ENCODE data around the gene FAM227B. TPM values are rescaled to one million over a fixed set of nuclear protein-coding genes. Genes with fewer than 3 reads are reported as not detected.

The FAM227B gene
- total and polyA plus RNA-seq, 9 donors, result 7.0 to 21.8 (median 11.5) TPM

- intact Hi-C loops (cut with DNase I), result no loop called here
- TF ChIP-seq CTCF (IDR thresholded peaks at IDR 0.05) (no peak), POLR2A (IDR thresholded peaks at IDR 0.05) (no peak), EP300 (IDR thresholded peaks at IDR 0.05) (no peak)
- Histone ChIP-seq H3K4me1 (ENCODE audit: insufficient read depth) (peaks cover 5% of the 10 kb centered on the region), H3K4me3 (no peak overlapping the region), H3K36me3 (no peaks in the 10 kb centered on the region), H3K27ac (no peak overlapping the region), H3K9me3 (no peaks in the 10 kb centered on the region), H3K27me3 (no peaks in the 10 kb centered on the region)
- WGBS, 3 donors, result 65 to 66% (median 65%) methylated on average over 1 of the region's 1 CpG
- DNase-seq, result no peak
Observed at GRCh38 chr15:49656734-49657133, 36.1 kb upstream of the FAM227B start.

- no peak overlapping the region for H3K27ac ChIP-seq
- H3K27me3 ChIP-seq, result no peaks in the 10 kb centered on the region
- H3K36me3 ChIP-seq, result no peaks in the 10 kb centered on the region
- H3K4me1 ChIP-seq (ENCODE audit: insufficient read depth), result peaks cover 5% of the 10 kb centered on the region
- DNase-seq, result no peak
- TF ChIP-seq POLR2A (IDR thresholded peaks at IDR 0.05), result no peak
- no peak for TF ChIP-seq EP300 (IDR thresholded peaks at IDR 0.05)
- TF ChIP-seq CTCF (IDR thresholded peaks at IDR 0.05), result no peak
- intact Hi-C loops (cut with DNase I), result no loop called here
- H3K9me3 ChIP-seq, result no peaks in the 10 kb centered on the region
- H3K4me3 ChIP-seq, result no peak overlapping the region
- 99 to 100% (median 100%) methylated on average over 1 of the region's 1 CpG for WGBS, 3 donors
Observed at GRCh38 chr15:49652922-49653321, 32.3 kb upstream of the FAM227B start.

GRCh38 chr15:49650676-49651075 is 30.1 kb upstream of the FAM227B start:
- no peaks in the 10 kb centered on the region for H3K36me3 ChIP-seq
- DNase-seq, result no peak
- intact Hi-C loops (cut with DNase I), result no loop called here
- TF ChIP-seq CTCF (IDR thresholded peaks at IDR 0.05), result no peak
- no peak overlapping the region for H3K4me3 ChIP-seq
- no peak overlapping the region for H3K27ac ChIP-seq
- peaks cover 4% of the 10 kb centered on the region for H3K4me1 ChIP-seq (ENCODE audit: insufficient read depth)
- no peaks in the 10 kb centered on the region for H3K9me3 ChIP-seq
- no peaks in the 10 kb centered on the region for H3K27me3 ChIP-seq
- 61 to 67% (median 65%) methylated on average over 2 of the region's 2 CpGs for WGBS, 3 donors

GRCh38 chr15:49649987-49650386 is 29.4 kb upstream of the FAM227B start:
- intact Hi-C loops (cut with DNase I), result no loop called here
- DNase-seq, result no peak
- Histone ChIP-seq H3K4me3 (no peak overlapping the region), H3K27me3 (no peaks in the 10 kb centered on the region), H3K4me1 (ENCODE audit: insufficient read depth) (peaks cover 6% of the 10 kb centered on the region), H3K9me3 (no peaks in the 10 kb centered on the region), H3K27ac (no peak overlapping the region), H3K36me3 (no peaks in the 10 kb centered on the region)
- WGBS, 3 donors, result 97 to 100% (median 98%) methylated on average over 1 of the region's 1 CpG
- no peak for TF ChIP-seq POLR2A (IDR thresholded peaks at IDR 0.05)
- TF ChIP-seq EP300 (IDR thresholded peaks at IDR 0.05), result no peak
- no peak for TF ChIP-seq CTCF (IDR thresholded peaks at IDR 0.05)

GRCh38 chr15:49646891-49647290 is 26.3 kb upstream of the FAM227B start:
- Histone ChIP-seq H3K4me3 (no peak overlapping the region), H3K27me3 (no peaks in the 10 kb centered on the region), H3K4me1 (ENCODE audit: insufficient read depth) (peaks cover 3% of the 10 kb centered on the region), H3K36me3 (no peaks in the 10 kb centered on the region), H3K9me3 (no peaks in the 10 kb centered on the region), H3K27ac (no peak overlapping the region)
- intact Hi-C loops (cut with DNase I), result no loop called here
- 89 to 98% (median 95%) methylated on average over 2 of the region's 2 CpGs for WGBS, 3 donors
- no peak for DNase-seq
- TF ChIP-seq EP300 (IDR thresholded peaks at IDR 0.05), result no peak
- no peak for TF ChIP-seq CTCF (IDR thresholded peaks at IDR 0.05)
- TF ChIP-seq POLR2A (IDR thresholded peaks at IDR 0.05), result no peak
